Tibial nerve (tissue), 4 donors: ENCODE results near the gene SAMD1.

ENCODE experiments used
- CTCF ChIP-seq, 5 experiments: fragments of 200-600 bp in 3 of 5; fragments of 450-650 bp in 2 of 5; sonication (generic) in 3 of 5; IDR thresholded peaks; one replicate each; pipeline ENCODE4 v1.5.1; 2016 to 2019; ENCODE audit warnings: antibody characterized with exemption in 5 of 5, mild to moderate bottlenecking in 3 of 5, moderate library complexity in 2 of 5
- EP300 ChIP-seq, 2 donors: sonication (generic); formaldehyde crosslinking; IDR thresholded peaks; one replicate each; pipeline ENCODE4 v1.6.1; 2017; ENCODE audit warnings: antibody characterized with exemption in 2 of 2, mild to moderate bottlenecking in 1 of 2
- POLR2A ChIP-seq, 2 donors: fragments of 450-650 bp; IDR thresholded peaks; one replicate each; pipeline ENCODE4 v1.6.1; 2017; ENCODE audit warnings: antibody characterized with exemption in 2 of 2, mild to moderate bottlenecking in 2 of 2, moderate library complexity in 2 of 2

GRCh38 chr19:14138576-14139265 is 48.2 kb upstream of the SAMD1 start:
- no peak for TF ChIP-seq CTCF (IDR thresholded peaks at IDR 0.05)
- no peak for TF ChIP-seq POLR2A (IDR thresholded peaks at IDR 0.05)
- no peak for TF ChIP-seq EP300 (IDR thresholded peaks at IDR 0.05)
